ENCODE measurements around the gene AKR1C2. TPM values are rescaled to one million over a fixed set of nuclear protein-coding genes. Genes with fewer than 3 reads are reported as not detected.
A peak's percentile ranks its signal among the peaks of the same experiment; 100 is the strongest.
"Not testable (repeated sequence)": the region's sequence is repeated elsewhere in the genome, so short reads cannot be mapped to it uniquely, and the experiment has no call there.

The AKR1C2 gene
- total RNA-seq, 4 donors from 2014 or later, result 43.0 to 72.7 (median 53.7) TPM

DNA sequence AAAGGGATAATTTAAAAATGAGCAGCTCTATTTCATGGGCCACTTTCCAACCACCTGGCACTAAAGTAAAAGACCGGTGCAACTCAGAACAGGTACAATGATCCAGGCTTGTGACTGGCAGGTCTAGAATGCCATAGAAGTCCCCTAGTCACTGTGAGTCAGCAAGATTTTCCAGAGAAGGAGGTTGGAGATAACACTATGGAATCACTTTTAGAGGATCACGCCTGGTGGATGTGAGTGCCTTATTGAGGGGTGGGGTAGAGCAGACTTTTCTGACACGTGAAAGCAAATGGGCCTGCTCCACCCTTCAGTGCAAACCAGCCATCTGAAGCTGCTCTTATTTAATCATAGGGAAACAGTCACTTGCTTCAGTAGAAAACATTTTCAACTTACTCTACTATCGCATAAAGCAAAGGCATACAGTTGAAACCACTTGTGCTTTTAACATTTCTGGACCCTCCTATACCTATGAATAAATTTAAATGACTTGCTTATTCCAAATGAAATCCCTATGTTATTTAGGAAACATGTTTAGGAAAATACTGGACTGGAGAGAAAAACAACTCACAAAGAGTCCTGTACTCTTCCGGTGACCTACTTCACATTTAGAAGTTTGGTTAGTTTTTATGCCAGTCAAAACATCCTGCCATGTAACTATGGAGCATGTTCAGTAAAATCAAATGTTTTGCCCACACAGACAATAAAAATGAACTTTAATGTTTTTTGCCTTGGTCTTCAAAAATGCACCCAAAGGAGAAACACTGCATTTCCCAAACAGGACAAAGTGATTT is 61.9 kb downstream of the AKR1C2 start:
- H3K36me3 ChIP-seq, result no peaks in the 10 kb centered on the region
- TF ChIP-seq POLR2A (IDR thresholded peaks at IDR 0.05) (no peak), EP300 (IDR thresholded peaks at IDR 0.05; ENCODE audit: low read depth) (no peak), POLR2AphosphoS5 (IDR thresholded peaks at IDR 0.05) (no peak)
- TF ChIP-seq, protein P1, sequence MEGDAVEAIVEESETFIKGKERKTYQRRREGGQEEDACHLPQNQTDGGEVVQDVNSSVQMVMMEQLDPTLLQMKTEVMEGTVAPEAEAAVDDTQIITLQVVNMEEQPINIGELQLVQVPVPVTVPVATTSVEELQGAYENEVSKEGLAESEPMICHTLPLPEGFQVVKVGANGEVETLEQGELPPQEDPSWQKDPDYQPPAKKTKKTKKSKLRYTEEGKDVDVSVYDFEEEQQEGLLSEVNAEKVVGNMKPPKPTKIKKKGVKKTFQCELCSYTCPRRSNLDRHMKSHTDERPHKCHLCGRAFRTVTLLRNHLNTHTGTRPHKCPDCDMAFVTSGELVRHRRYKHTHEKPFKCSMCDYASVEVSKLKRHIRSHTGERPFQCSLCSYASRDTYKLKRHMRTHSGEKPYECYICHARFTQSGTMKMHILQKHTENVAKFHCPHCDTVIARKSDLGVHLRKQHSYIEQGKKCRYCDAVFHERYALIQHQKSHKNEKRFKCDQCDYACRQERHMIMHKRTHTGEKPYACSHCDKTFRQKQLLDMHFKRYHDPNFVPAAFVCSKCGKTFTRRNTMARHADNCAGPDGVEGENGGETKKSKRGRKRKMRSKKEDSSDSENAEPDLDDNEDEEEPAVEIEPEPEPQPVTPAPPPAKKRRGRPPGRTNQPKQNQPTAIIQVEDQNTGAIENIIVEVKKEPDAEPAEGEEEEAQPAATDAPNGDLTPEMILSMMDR (IDR thresholded peaks at IDR 0.05), result no peak
- H3K27me3 ChIP-seq, result no peaks in the 10 kb centered on the region
- in situ Hi-C loops (cut with MboI; ENCODE audit: low pct_ligation_motif_present in 1 of 4, low pct_unique_long_range_greater_than_20kb in 1 of 4, low sequenced_read_pairs in 3 of 4), result no loop called here
- no peak for DNase-seq
- peaks cover under 1 to 21% (median 4%) of the 10 kb centered on the region in 4 donors for H3K4me1 ChIP-seq
- peak overlapping the region in 2 of 4 donors; percentile 5 to 19 for H3K27ac ChIP-seq
- WGBS, 2 donors (ENCODE audit: low coverage in 1 of 2), result 73 to 79% methylated on average over 1 to 5 of the region's 5 CpGs
- intact Hi-C loops (cut with DNase I; ENCODE audit: low total_unique reads), result no loop called here
- no peaks in the 10 kb centered on the region for H3K9me3 ChIP-seq
- no peak overlapping the region for H3K4me3 ChIP-seq

DNA sequence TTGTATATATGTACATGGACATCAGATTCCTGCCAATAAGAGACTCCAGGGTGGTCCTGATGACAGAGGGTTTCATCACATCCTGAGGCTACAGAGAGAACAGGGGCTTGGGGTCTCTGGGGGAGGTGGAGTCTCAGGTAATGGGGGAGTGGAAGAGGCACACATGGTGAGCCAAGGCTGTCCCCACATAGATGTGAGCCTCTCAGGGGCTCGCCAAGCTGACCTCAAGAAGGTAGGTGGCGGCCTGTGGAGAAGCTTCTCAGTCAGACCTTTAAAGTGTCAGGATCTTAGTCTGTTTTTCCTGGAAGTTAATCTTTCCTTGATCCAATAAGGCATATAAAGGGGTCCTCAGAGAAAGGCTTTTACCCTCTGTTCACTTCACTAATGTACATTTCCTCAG is 62.7 kb downstream of the AKR1C2 start:
- in situ Hi-C loops (cut with MboI; ENCODE audit: low pct_ligation_motif_present in 1 of 4, low pct_unique_long_range_greater_than_20kb in 1 of 4, low sequenced_read_pairs in 3 of 4), result not testable (repeated sequence)
- H3K27ac ChIP-seq, result peak overlapping the region in 1 of 4 donors; percentile 21

GRCh38 chr10:4940073-4940428 is 63.6 kb downstream of the AKR1C2 start:
- H3K4me3 ChIP-seq; H3K27me3 ChIP-seq; H3K9me3 ChIP-seq; intact Hi-C loops (cut with DNase I; ENCODE audit: low total_unique reads); H3K27ac ChIP-seq; H3K36me3 ChIP-seq; DNase-seq; in situ Hi-C loops (cut with MboI; ENCODE audit: low pct_ligation_motif_present in 1 of 4, low pct_unique_long_range_greater_than_20kb in 1 of 4, low sequenced_read_pairs in 3 of 4): not testable (repeated sequence)
- WGBS, 2 donors (ENCODE audit: low coverage in 1 of 2), result 56 to 67% methylated on average over 6 of the region's 6 CpGs
- peaks cover 0 to 14% (median 4%) of the 10 kb centered on the region in 4 donors for H3K4me1 ChIP-seq

More for the DNA sequence above, 62.7 kb downstream of the AKR1C2 start:
- peaks cover 0 to 14% (median 4%) of the 10 kb centered on the region in 4 donors for H3K4me1 ChIP-seq
- intact Hi-C loops (cut with DNase I; ENCODE audit: low total_unique reads); DNase-seq; H3K36me3 ChIP-seq; H3K27me3 ChIP-seq; H3K9me3 ChIP-seq; H3K4me3 ChIP-seq: not testable (repeated sequence)
- 83 to 89% methylated on average over 2 of the region's 2 CpGs for WGBS, 2 donors (ENCODE audit: low coverage in 1 of 2)

DNA sequence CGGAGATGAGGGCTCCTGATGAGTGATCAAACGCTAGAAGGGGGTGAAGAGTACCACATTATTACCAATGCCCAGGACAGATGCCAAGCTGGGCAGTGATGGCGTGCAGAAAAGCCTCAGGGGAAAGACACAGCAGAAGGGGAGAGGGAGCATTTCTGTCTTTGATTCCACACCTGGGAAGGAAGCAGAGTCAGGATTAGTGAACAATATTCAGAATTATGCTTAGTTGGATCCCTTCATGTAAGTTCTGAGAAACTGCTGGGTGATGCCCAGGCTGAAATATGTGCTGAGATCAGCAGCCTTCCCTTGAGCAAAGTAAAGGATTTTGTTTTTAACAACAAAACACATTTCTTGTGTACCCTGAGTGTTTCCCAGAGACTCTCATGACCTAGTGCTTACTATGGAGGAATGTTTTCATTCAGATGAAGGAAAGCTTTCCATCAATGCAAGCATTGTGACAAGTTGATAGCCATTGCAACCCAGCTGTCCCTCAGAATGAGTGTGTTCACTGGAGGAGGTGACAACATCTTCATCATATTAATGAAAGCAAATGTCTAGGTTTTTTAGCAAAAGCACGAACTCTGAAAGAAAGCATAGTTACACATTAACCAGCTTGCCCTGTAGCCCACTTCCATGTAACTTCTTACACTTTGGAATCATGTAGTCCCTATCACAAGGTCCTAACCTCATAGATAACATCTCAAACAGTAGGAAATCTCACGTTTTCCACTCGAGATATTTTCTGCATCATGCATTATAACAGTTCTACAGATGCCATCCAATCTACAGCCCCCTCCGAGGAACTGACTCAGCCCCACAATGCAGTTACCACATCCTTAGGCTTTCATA is 64.2 kb downstream of the AKR1C2 start:
- TF ChIP-seq EP300 (IDR thresholded peaks at IDR 0.05; ENCODE audit: low read depth), result no peak
- no peak for TF ChIP-seq POLR2A (IDR thresholded peaks at IDR 0.05)
- TF ChIP-seq, protein P1 (IDR thresholded peaks at IDR 0.05), result no peak
- TF ChIP-seq POLR2AphosphoS5 (IDR thresholded peaks at IDR 0.05), result no peak
- in situ Hi-C loops (cut with MboI; ENCODE audit: low pct_ligation_motif_present in 1 of 4, low pct_unique_long_range_greater_than_20kb in 1 of 4, low sequenced_read_pairs in 3 of 4), result no loop called here
- intact Hi-C loops (cut with DNase I; ENCODE audit: low total_unique reads), result no loop called here
- Histone ChIP-seq H3K9me3 (no peaks in the 10 kb centered on the region), H3K4me1 (peaks cover 0 to 20% (median 4%) of the 10 kb centered on the region in 4 donors), H3K27me3 (no peaks in the 10 kb centered on the region), H3K36me3 (no peaks in the 10 kb centered on the region), H3K27ac (no peak overlapping the region), H3K4me3 (no peak overlapping the region)
- no peak for DNase-seq
- WGBS, 2 donors (ENCODE audit: low coverage in 1 of 2), result 53 to 59% methylated on average over 6 to 7 of the region's 7 CpGs

Small RNA genes lying within 50 kb of the gene (small RNA-seq; reads per million reads assigned to genes)
- gene RF00096, result 0 reads per million in 4 donors

Other genes with a start within 250 kb of the AKR1C2 start
- 10 to 100 TPM in 1 of 4 donors, 1 to 10 TPM in 3; 3.8 to 34.8 (median 5.3) TPM for gene AKR1E2, start 177.7 kb downstream of the AKR1C2 start, total RNA-seq
- gene AKR1C1, start 40.4 kb downstream of the AKR1C2 start, total RNA-seq, result 10 to 100 TPM in 3 of 4 donors, 1 to 10 TPM in 1; 3.0 to 20.5 (median 14.2) TPM
- gene AKR1C3, start 90.6 kb upstream of the AKR1C2 start, total RNA-seq, result 100 to 1,000 TPM; 164 to 634 (median 415) TPM
- gene AKR1C8, start 181.3 kb upstream of the AKR1C2 start, total RNA-seq, result 1 to 10 TPM in 1 of 4 donors, not detected in 3; 1.4 TPM
- not detected for gene AKR1C4, start 193.0 kb upstream of the AKR1C2 start, total RNA-seq

Measured in transverse colon (tissue), 4 donors.